GM12873 (cell line): ENCODE data around the gene TRIM24.

Experiments used
- CTCF ChIP-seq: IDR thresholded peaks from 2 replicates; pipeline ENCODE4 v1.5.1; 2012; ENCODE audit warnings: low read depth, mild to moderate bottlenecking, moderate library complexity, low read length, control low read depth; ENCODE audit not compliant: insufficient read depth; ENCODE audit errors: missing control alignments

TRIM24 gene

GRCh38 chr7:138546064-138546619, 86.1 kb downstream of the TRIM24 start:
- no peak for TF ChIP-seq CTCF

GRCh38 chr7:138546829-138547228, 86.8 kb downstream of the TRIM24 start:
- TF ChIP-seq CTCF = no peak

GRCh38 chr7:138549082-138549481, 89.0 kb downstream of the TRIM24 start:
- TF ChIP-seq CTCF = no peak

- no peak for TF ChIP-seq CTCF
Observed at GRCh38 chr7:138550337-138550736, 90.3 kb downstream of the TRIM24 start.

- TF ChIP-seq CTCF = no peak
Observed at GRCh38 chr7:138551102-138551501, 91.0 kb downstream of the TRIM24 start.

GRCh38 chr7:138553805-138554204, 93.7 kb downstream of the TRIM24 start:
- TF ChIP-seq CTCF = no peak

- no peak for TF ChIP-seq CTCF
Observed at GRCh38 chr7:138554674-138555073, 94.6 kb downstream of the TRIM24 start.
